T-cell (primary cell): ENCODE data around the gene PTBP2. TPM values are rescaled to one million over a fixed set of nuclear protein-coding genes. Genes with fewer than 3 reads are reported as not detected.

Source experiments
- ATAC-seq, 4 experiments: fragments of 200-7000 bp in 3 of 4; fragments of 150-1000 bp in 1 of 4; cut with Tn5 transposase; replicated peaks in 1 of 4; 1 replicate in 3 of 4; 2 replicates in 1 of 4; pipeline ENCODE4 v1.10.0; 2021; ENCODE audit warnings: moderate library complexity in 3 of 4, mild to moderate bottlenecking in 2 of 4, moderate number of reproducible peaks in 1 of 4
- CTCF ChIA-PET, 2 donors: fragments of 300-600 bp; sonication (Branson Sonifier 250); formaldehyde crosslinking; loops; one replicate each; lab custom pipeline; 2022; ENCODE audit warnings: antibody characterized with exemption in 2 of 2; lab: Charles Lee
- POLR2A ChIA-PET, 2 donors: fragments of 300-600 bp; sonication (Branson Sonifier 250); formaldehyde crosslinking; loops; one replicate each; lab custom pipeline; 2022; ENCODE audit warnings: antibody characterized with exemption in 2 of 2; lab: Charles Lee
- DNase-seq, 35 experiments: peaks; one replicate each; pipeline versions ENCODE4 v3.0.0 to v3.0.0-alpha.2; 2013 to 2023
- H3K27ac ChIP-seq: one replicate; pipeline ENCODE4 v1.5.1; 2013; ENCODE audit warnings: low read length
- H3K27me3 ChIP-seq, 2 experiments: replicated peaks in 1 of 2; 1 replicate in 1 of 2; 2 replicates in 1 of 2; pipeline versions ENCODE4 v1.6.1 to v1.7.0; 2013; ENCODE audit warnings: low read length in 1 of 2, mixed read lengths in 1 of 2; ENCODE audit not compliant: control insufficient read depth in 2 of 2, insufficient read depth in 2 of 2; ENCODE audit errors: extremely low read depth in 1 of 2
- H3K36me3 ChIP-seq, 2 donors: 1 replicate in 1 of 2; 2 replicates in 1 of 2; pipeline versions ENCODE4 v1.6.1 to v1.7.0; 2013; ENCODE audit warnings: low read length in 1 of 2; ENCODE audit not compliant: control insufficient read depth in 2 of 2, insufficient read depth in 1 of 2; ENCODE audit errors: extremely low read depth in 1 of 2
- H3K4me1 ChIP-seq, 2 experiments: 1 replicate in 1 of 2; 2 replicates in 1 of 2; pipeline versions ENCODE4 v1.6.1 to v1.7.0; 2013; ENCODE audit warnings: low read length in 2 of 2, mixed read lengths in 1 of 2; ENCODE audit not compliant: insufficient read depth in 2 of 2, control insufficient read depth in 1 of 2; ENCODE audit errors: extremely low read depth in 1 of 2
- H3K4me3 ChIP-seq, 2 donors: 1 replicate in 1 of 2; 2 replicates in 1 of 2; pipeline versions ENCODE4 v1.5.1 to v1.7.0; 2013; ENCODE audit warnings: mild to moderate bottlenecking in 2 of 2, low read length in 1 of 2, moderate library complexity in 1 of 2; ENCODE audit not compliant: control insufficient read depth in 1 of 2; ENCODE audit errors: extremely low read depth in 1 of 2
- H3K9me3 ChIP-seq: 2 replicates; pipeline ENCODE4 v1.7.0; 2013
- H3K27ac Mint-ChIP-seq, 2 donors: one replicate each; pipeline ENCODE4 v1.8.0; 2020 to 2021; ENCODE audit warnings: mild to moderate bottlenecking in 2 of 2, mixed read lengths in 2 of 2
- H3K27me3 Mint-ChIP-seq, 2 donors: one replicate each; pipeline ENCODE4 v1.8.0; 2021 to 2022; ENCODE audit warnings: mixed read lengths in 2 of 2
- H3K36me3 Mint-ChIP-seq: one replicate; pipeline ENCODE4 v1.8.0; 2021; ENCODE audit warnings: mixed read lengths
- H3K4me1 Mint-ChIP-seq, 3 donors: one replicate each; pipeline ENCODE4 v1.8.0; 2020 to 2022; ENCODE audit warnings: mixed read lengths in 3 of 3, mild to moderate bottlenecking in 1 of 3
- H3K4me3 Mint-ChIP-seq, 3 donors: one replicate each; pipeline ENCODE4 v1.8.0; 2020 to 2022; ENCODE audit warnings: mild to moderate bottlenecking in 3 of 3, mixed read lengths in 3 of 3, moderate library complexity in 3 of 3
- H3K9me3 Mint-ChIP-seq, 3 donors: one replicate each; pipeline ENCODE4 v1.8.0; 2020 to 2022; ENCODE audit warnings: mixed read lengths in 3 of 3
- WGBS: methylation state at CpG from one replicate; pipeline ENCODE4 v1.1.5; 2013; ENCODE audit warnings: missing lambda C conversion rate; ENCODE audit not compliant: insufficient coverage; 5-methylcytosine and 5-hydroxymethylcytosine counted together
- total RNA-seq, 35 experiments: library from RNA in 6 of 35; stranded (reverse) in 6 of 35; fragments of 120-200 nt in 1 of 35; gene quantifications; one replicate each; pipeline versions ENCODE4 v1.2.1 to v1.2.4 and lab custom pipeline; 2013 to 2026

Gene PTBP2
- total RNA-seq, 5 donors from 2014 or later (not counting 1 experiment from before 2014, with no cell fraction given) = 16.8 to 24.0 (median 20.7) TPM

- Mint-ChIP-seq H3K4me1 (no peaks in the 10 kb centered on the region), H3K9me3 (no peaks in the 10 kb centered on the region), H3K4me3 (no peak overlapping the region), H3K27me3 (no peaks in the 10 kb centered on the region), H3K27ac (no peak overlapping the region), H3K36me3 (peaks cover 11% of the 10 kb centered on the region)
- H3K36me3 ChIP-seq = no peaks in the 10 kb centered on the region
- H3K4me3 ChIP-seq = no peak overlapping the region
- no peaks in the 10 kb centered on the region for H3K9me3 ChIP-seq
- no peak overlapping the region for H3K27ac ChIP-seq
- ATAC-seq (no peak), DNase-seq (no peak)
- ChIA-PET CTCF (no interaction called here), POLR2A (interaction anchor here (0.6 kb wide), 2 partner anchors 1003 to 1714 kb away, joined by 5 to 7 read pairs; no protein-coding TSS in a partner anchor)
- H3K27me3 ChIP-seq = no peaks in the 10 kb centered on the region
- H3K4me1 ChIP-seq = no peaks in the 10 kb centered on the region
- WGBS = no CpG with 5 or more reads among the region's 1 CpG
Observed at GRCh38 chr1:96820671-96821070, 99.1 kb downstream of the PTBP2 start.

GRCh38 chr1:96825231-96825630, 103.6 kb downstream of the PTBP2 start:
- ATAC-seq (no peak), DNase-seq (no peak)
- H3K4me1 Mint-ChIP-seq = no peaks in the 10 kb centered on the region
- no peaks in the 10 kb centered on the region for H3K4me1 ChIP-seq
- no CpG with 5 or more reads among the region's 1 CpG for WGBS
- no peaks in the 10 kb centered on the region for H3K27me3 ChIP-seq
- no peak overlapping the region for H3K27ac Mint-ChIP-seq
- no peaks in the 10 kb centered on the region for H3K36me3 ChIP-seq
- H3K36me3 Mint-ChIP-seq = peaks cover 11% of the 10 kb centered on the region
- no peak overlapping the region for H3K27ac ChIP-seq
- no peaks in the 10 kb centered on the region for H3K9me3 ChIP-seq
- H3K27me3 Mint-ChIP-seq = no peaks in the 10 kb centered on the region
- H3K9me3 Mint-ChIP-seq = no peaks in the 10 kb centered on the region
- H3K4me3 Mint-ChIP-seq = no peak overlapping the region
- H3K4me3 ChIP-seq = no peak overlapping the region
- POLR2A ChIA-PET = no interaction called here
- CTCF ChIA-PET = interaction anchor here in 1 of 2 donors (0.7 kb wide), 1 partner anchor 28 kb away, joined by 4 read pairs; no protein-coding TSS in a partner anchor

- H3K27ac ChIP-seq = no peak overlapping the region
- peaks cover 8% of the 10 kb centered on the region for H3K36me3 Mint-ChIP-seq
- CTCF ChIA-PET = interaction anchor here in 1 of 2 donors (0.7 kb wide), 1 partner anchor 29 kb away, joined by 4 read pairs; no protein-coding TSS in a partner anchor
- no peak for ATAC-seq
- no peaks in the 10 kb centered on the region for H3K4me1 Mint-ChIP-seq
- H3K4me3 ChIP-seq = no peak overlapping the region
- H3K9me3 ChIP-seq = no peaks in the 10 kb centered on the region
- H3K27ac Mint-ChIP-seq = no peak overlapping the region
- POLR2A ChIA-PET = no interaction called here
- H3K27me3 Mint-ChIP-seq = no peaks in the 10 kb centered on the region
- H3K9me3 Mint-ChIP-seq = no peaks in the 10 kb centered on the region
- no peaks in the 10 kb centered on the region for H3K4me1 ChIP-seq
- H3K36me3 ChIP-seq = no peaks in the 10 kb centered on the region
- H3K4me3 Mint-ChIP-seq = no peak overlapping the region
- H3K27me3 ChIP-seq = no peaks in the 10 kb centered on the region
- DNase-seq = no peak
Observed at GRCh38 chr1:96825950-96826576, 104.5 kb downstream of the PTBP2 start.

- DNase-seq = no peak
- no peaks in the 10 kb centered on the region for H3K9me3 ChIP-seq
- Mint-ChIP-seq H3K4me3 (no peak overlapping the region), H3K4me1 (no peaks in the 10 kb centered on the region), H3K27me3 (peaks cover 0 to 5% of the 10 kb centered on the region in 2 donors), H3K36me3 (no peaks in the 10 kb centered on the region), H3K9me3 (no peaks in the 10 kb centered on the region), H3K27ac (no peak overlapping the region)
- ChIA-PET CTCF (no interaction called here), POLR2A (no interaction called here)
- 83% methylated on average over 1 of the region's 1 CpG for WGBS
- H3K4me3 ChIP-seq = no peak overlapping the region
- ATAC-seq = no peak
- H3K27ac ChIP-seq = no peak overlapping the region
- H3K27me3 ChIP-seq = no peaks in the 10 kb centered on the region
- H3K36me3 ChIP-seq = no peaks in the 10 kb centered on the region
- no peaks in the 10 kb centered on the region for H3K4me1 ChIP-seq
Observed at GRCh38 chr1:96833376-96833775, 111.8 kb downstream of the PTBP2 start.

GRCh38 chr1:96834986-96835385, 113.4 kb downstream of the PTBP2 start:
- H3K4me3 ChIP-seq = no peak overlapping the region
- H3K36me3 Mint-ChIP-seq = no peaks in the 10 kb centered on the region
- H3K4me3 Mint-ChIP-seq = no peak overlapping the region
- POLR2A ChIA-PET = no interaction called here
- no peaks in the 10 kb centered on the region for H3K4me1 ChIP-seq
- H3K36me3 ChIP-seq = no peaks in the 10 kb centered on the region
- no peaks in the 10 kb centered on the region for H3K9me3 Mint-ChIP-seq
- peaks cover 4 to 5% of the 10 kb centered on the region in 2 donors for H3K27me3 Mint-ChIP-seq
- DNase-seq (no peak), ATAC-seq (no peak)
- no peak overlapping the region for H3K27ac ChIP-seq
- H3K9me3 ChIP-seq = no peaks in the 10 kb centered on the region
- H3K27ac Mint-ChIP-seq = no peak overlapping the region
- 93% methylated on average over 2 of the region's 2 CpGs for WGBS
- CTCF ChIA-PET = no interaction called here
- no peaks in the 10 kb centered on the region for H3K27me3 ChIP-seq
- no peaks in the 10 kb centered on the region for H3K4me1 Mint-ChIP-seq

- no peaks in the 10 kb centered on the region for H3K4me1 Mint-ChIP-seq
- Histone ChIP-seq H3K9me3 (no peaks in the 10 kb centered on the region), H3K27ac (no peak overlapping the region)
Observed at GRCh38 chr1:96837057-96837780, 115.6 kb downstream of the PTBP2 start.

More at GRCh38 chr1:96837057-96837780, 115.6 kb downstream of the PTBP2 start:
- no peak overlapping the region for H3K4me3 ChIP-seq
- ChIA-PET POLR2A (no interaction called here), CTCF (no interaction called here)
- WGBS = 100% methylated on average over 1 of the region's 7 CpGs
- no peaks in the 10 kb centered on the region for H3K4me1 ChIP-seq
- DNase-seq (no peak), ATAC-seq (no peak)
- no peaks in the 10 kb centered on the region for H3K36me3 ChIP-seq
- no peaks in the 10 kb centered on the region for H3K27me3 ChIP-seq
- Mint-ChIP-seq H3K27me3 (peaks cover 4 to 5% of the 10 kb centered on the region in 2 donors), H3K36me3 (no peaks in the 10 kb centered on the region), H3K27ac (no peak overlapping the region), H3K4me3 (no peak overlapping the region), H3K9me3 (no peaks in the 10 kb centered on the region)
